Neural cell (in vitro differentiated cells): ENCODE measurements around the gene SNAP29. TPM values are rescaled to one million over a fixed set of nuclear protein-coding genes. Genes with fewer than 3 reads are reported as not detected.

ENCODE experiments used
- H2AFZ ChIP-seq: fragments of 200-600, 300-800 bp; sonication (generic), shearing (Covaris generic); 2 replicates; pipeline ENCODE4 v1.6.0; 2014; ENCODE audit warnings: low read depth, mild to moderate bottlenecking, antibody characterized with exemption, low read length, moderate library complexity
- H3F3A ChIP-seq: fragments of 200-600 bp; shearing (Covaris generic); 2 replicates; pipeline ENCODE4 v1.6.1; 2016; ENCODE audit warnings: mild to moderate bottlenecking, moderate library complexity, mixed read lengths, antibody characterized with exemption, low read length; ENCODE audit not compliant: insufficient read depth, poor library complexity, severe bottlenecking
- H3K27ac ChIP-seq: fragments of 200-600, 300-800 bp; sonication (generic), shearing (Covaris generic); 2 replicates; pipeline ENCODE4 v1.5.1; 2014; ENCODE audit warnings: mild to moderate bottlenecking, low read length, moderate library complexity
- H3K27me3 ChIP-seq: fragments of 300-800, 200-600 bp; sonication (generic), shearing (Covaris generic); 2 replicates; pipeline ENCODE4 v1.6.0; 2014; ENCODE audit warnings: mild to moderate bottlenecking, low read depth, low read length, moderate library complexity; ENCODE audit not compliant: insufficient read depth
- H3K36me3 ChIP-seq: fragments of 300-800, 200-600 bp; sonication (generic), shearing (Covaris generic); 2 replicates; pipeline ENCODE4 v1.5.1; 2014; ENCODE audit warnings: mild to moderate bottlenecking, antibody characterized with exemption, low read length, moderate library complexity; ENCODE audit not compliant: insufficient read depth
- H3K4me2 ChIP-seq: fragments of 300-800, 200-600 bp; sonication (generic), shearing (Covaris generic); 2 replicates; pipeline ENCODE4 v1.6.0; 2014; ENCODE audit warnings: mild to moderate bottlenecking, low read length
- H3K4me3 ChIP-seq: fragments of 300-800, 200-600 bp; sonication (generic), shearing (Covaris generic); 2 replicates; pipeline ENCODE4 v1.5.1; 2014; ENCODE audit warnings: mild to moderate bottlenecking, low read length, moderate library complexity
- H3K79me2 ChIP-seq: fragments of 200-600 bp; shearing (Covaris generic); replicated peaks from 2 replicates; pipeline ENCODE4 v1.6.0; 2014; ENCODE audit warnings: mild to moderate bottlenecking, low read length, moderate library complexity; ENCODE audit not compliant: insufficient read depth
- H3K9ac ChIP-seq: fragments of 300-800, 200-600 bp; sonication (generic), shearing (Covaris generic); 2 replicates; pipeline ENCODE4 v1.6.1; 2016; ENCODE audit warnings: mild to moderate bottlenecking, low read length, mixed read lengths
- H3K9me2 ChIP-seq: fragments of 200-600 bp; shearing (Covaris generic); 2 replicates; pipeline ENCODE4 v1.6.1; 2016; ENCODE audit warnings: mild to moderate bottlenecking, low read length, mixed read lengths; ENCODE audit not compliant: insufficient read depth
- H3K9me3 ChIP-seq: fragments of 200-600, 300-800 bp; sonication (generic), shearing (Covaris generic); 2 replicates; pipeline ENCODE4 v1.6.1; 2016; ENCODE audit warnings: mild to moderate bottlenecking, mixed run types, low read length, moderate library complexity, mixed read lengths
- H4K20me1 ChIP-seq: fragments of 200-600 bp; shearing (Covaris generic); 2 replicates; pipeline ENCODE4 v1.6.1; 2016; ENCODE audit warnings: mild to moderate bottlenecking, mixed run types; ENCODE audit not compliant: insufficient read depth
- EP300 ChIP-seq: fragments of 450-650 bp; conservative IDR thresholded peaks from 2 replicates; pipeline ENCODE4 v1.6.1; 2014; ENCODE audit warnings: antibody characterized with exemption, mild to moderate bottlenecking, moderate library complexity; ENCODE audit not compliant: poor library complexity, severe bottlenecking
- EZH2 ChIP-seq: fragments of 200-600, 300-800 bp; shearing (Covaris generic), sonication (generic); IDR thresholded peaks from 2 replicates; pipeline ENCODE4 v1.6.1; 2014; ENCODE audit warnings: antibody characterized with exemption, low read length, borderline replicate concordance, mild to moderate bottlenecking; ENCODE audit not compliant: insufficient read depth, poor library complexity, severe bottlenecking
- MXI1 ChIP-seq: fragments of 450-650 bp; conservative IDR thresholded peaks from 2 replicates; pipeline ENCODE4 v1.6.1; 2014; ENCODE audit warnings: antibody characterized with exemption, mild to moderate bottlenecking; ENCODE audit not compliant: poor library complexity, severe bottlenecking
- POLR2AphosphoS5 ChIP-seq: IDR thresholded peaks from 2 replicates; pipeline ENCODE4 v1.6.1; 2012
- RAD21 ChIP-seq: fragments of 450-650 bp; conservative IDR thresholded peaks from 2 replicates; pipeline ENCODE4 v1.6.1; 2014; ENCODE audit warnings: antibody characterized with exemption, mild to moderate bottlenecking, moderate library complexity
- SMC3 ChIP-seq: fragments of 450-650 bp; conservative IDR thresholded peaks from 2 replicates; pipeline ENCODE4 v1.6.1; 2014; ENCODE audit warnings: antibody characterized with exemption, mild to moderate bottlenecking, moderate library complexity; ENCODE audit not compliant: poor library complexity
- TAF1 ChIP-seq: IDR thresholded peaks from 2 replicates; pipeline ENCODE4 v1.6.1; 2012; ENCODE audit warnings: low read depth
- polyA plus RNA-seq: library from polyadenylated mRNA; depleted of rRNA; stranded (reverse); fragments of >200 nt; gene quantifications from 2 replicates; pipeline ENCODE4 v1.2.3, GENCODE V29; 2014
- TF ChIP-seq, protein P1 (sequence below): fragments of 450-650 bp; IDR thresholded peaks from 2 replicates; pipeline ENCODE4 v1.5.1; 2014; ENCODE audit warnings: antibody characterized with exemption, mild to moderate bottlenecking, moderate library complexity; ENCODE audit not compliant: poor library complexity, severe bottlenecking
- TF ChIP-seq, protein P2 (sequence below): IDR thresholded peaks from 2 replicates; pipeline ENCODE4 v1.6.1; 2012; ENCODE audit warnings: borderline replicate concordance

SNAP29 gene
- polyA plus RNA-seq, 1 donor from 2014 or later: 7.0 TPM

DNA sequence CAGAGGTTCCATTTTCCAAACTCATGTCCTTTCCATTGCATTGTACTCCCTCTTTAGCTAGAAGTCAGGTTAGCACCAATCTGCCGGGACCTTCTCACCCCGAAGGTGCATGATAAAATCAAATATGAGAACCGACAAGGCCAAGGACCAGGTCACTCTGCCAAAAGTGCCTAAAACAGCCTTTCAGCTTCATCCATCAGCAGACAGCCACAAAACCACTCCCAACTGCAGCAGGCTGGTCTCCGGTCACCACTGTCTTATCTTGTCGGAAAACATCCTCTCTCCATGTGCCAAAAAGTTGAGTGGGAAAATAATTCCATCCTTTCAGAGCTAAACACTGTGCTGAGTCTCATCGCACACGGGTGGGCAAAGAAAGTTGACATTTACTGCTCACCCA, 1.6 kb upstream of the SNAP29 start:
- Histone ChIP-seq H3K4me3 (peak overlapping the region; percentile 83), H3K27me3 (no peaks in the 10 kb centered on the region), H3K9me2 (no peaks in the 10 kb centered on the region), H2AFZ (no peak overlapping the region), H3K36me3 (no peaks in the 10 kb centered on the region), H3K79me2 (peaks cover 54% of the 10 kb centered on the region), H3K4me2 (peak overlapping the region; percentile 66), H3K9me3 (no peaks in the 10 kb centered on the region), H3K27ac (peak overlapping the region; percentile 95), H3K9ac (peak overlapping the region; percentile 94), H3F3A (peaks cover 5% of the 10 kb centered on the region), H4K20me1 (no peaks in the 10 kb centered on the region)
- TF ChIP-seq SMC3 (no peak), RAD21 (no peak), POLR2AphosphoS5 (no peak), EP300 (no peak), EZH2 (no peak), TAF1 (no peak), MXI1 (no peak)
- TF ChIP-seq, protein P1, sequence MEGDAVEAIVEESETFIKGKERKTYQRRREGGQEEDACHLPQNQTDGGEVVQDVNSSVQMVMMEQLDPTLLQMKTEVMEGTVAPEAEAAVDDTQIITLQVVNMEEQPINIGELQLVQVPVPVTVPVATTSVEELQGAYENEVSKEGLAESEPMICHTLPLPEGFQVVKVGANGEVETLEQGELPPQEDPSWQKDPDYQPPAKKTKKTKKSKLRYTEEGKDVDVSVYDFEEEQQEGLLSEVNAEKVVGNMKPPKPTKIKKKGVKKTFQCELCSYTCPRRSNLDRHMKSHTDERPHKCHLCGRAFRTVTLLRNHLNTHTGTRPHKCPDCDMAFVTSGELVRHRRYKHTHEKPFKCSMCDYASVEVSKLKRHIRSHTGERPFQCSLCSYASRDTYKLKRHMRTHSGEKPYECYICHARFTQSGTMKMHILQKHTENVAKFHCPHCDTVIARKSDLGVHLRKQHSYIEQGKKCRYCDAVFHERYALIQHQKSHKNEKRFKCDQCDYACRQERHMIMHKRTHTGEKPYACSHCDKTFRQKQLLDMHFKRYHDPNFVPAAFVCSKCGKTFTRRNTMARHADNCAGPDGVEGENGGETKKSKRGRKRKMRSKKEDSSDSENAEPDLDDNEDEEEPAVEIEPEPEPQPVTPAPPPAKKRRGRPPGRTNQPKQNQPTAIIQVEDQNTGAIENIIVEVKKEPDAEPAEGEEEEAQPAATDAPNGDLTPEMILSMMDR: no peak
- TF ChIP-seq, protein P2, sequence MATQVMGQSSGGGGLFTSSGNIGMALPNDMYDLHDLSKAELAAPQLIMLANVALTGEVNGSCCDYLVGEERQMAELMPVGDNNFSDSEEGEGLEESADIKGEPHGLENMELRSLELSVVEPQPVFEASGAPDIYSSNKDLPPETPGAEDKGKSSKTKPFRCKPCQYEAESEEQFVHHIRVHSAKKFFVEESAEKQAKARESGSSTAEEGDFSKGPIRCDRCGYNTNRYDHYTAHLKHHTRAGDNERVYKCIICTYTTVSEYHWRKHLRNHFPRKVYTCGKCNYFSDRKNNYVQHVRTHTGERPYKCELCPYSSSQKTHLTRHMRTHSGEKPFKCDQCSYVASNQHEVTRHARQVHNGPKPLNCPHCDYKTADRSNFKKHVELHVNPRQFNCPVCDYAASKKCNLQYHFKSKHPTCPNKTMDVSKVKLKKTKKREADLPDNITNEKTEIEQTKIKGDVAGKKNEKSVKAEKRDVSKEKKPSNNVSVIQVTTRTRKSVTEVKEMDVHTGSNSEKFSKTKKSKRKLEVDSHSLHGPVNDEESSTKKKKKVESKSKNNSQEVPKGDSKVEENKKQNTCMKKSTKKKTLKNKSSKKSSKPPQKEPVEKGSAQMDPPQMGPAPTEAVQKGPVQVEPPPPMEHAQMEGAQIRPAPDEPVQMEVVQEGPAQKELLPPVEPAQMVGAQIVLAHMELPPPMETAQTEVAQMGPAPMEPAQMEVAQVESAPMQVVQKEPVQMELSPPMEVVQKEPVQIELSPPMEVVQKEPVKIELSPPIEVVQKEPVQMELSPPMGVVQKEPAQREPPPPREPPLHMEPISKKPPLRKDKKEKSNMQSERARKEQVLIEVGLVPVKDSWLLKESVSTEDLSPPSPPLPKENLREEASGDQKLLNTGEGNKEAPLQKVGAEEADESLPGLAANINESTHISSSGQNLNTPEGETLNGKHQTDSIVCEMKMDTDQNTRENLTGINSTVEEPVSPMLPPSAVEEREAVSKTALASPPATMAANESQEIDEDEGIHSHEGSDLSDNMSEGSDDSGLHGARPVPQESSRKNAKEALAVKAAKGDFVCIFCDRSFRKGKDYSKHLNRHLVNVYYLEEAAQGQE: no peak

DNA sequence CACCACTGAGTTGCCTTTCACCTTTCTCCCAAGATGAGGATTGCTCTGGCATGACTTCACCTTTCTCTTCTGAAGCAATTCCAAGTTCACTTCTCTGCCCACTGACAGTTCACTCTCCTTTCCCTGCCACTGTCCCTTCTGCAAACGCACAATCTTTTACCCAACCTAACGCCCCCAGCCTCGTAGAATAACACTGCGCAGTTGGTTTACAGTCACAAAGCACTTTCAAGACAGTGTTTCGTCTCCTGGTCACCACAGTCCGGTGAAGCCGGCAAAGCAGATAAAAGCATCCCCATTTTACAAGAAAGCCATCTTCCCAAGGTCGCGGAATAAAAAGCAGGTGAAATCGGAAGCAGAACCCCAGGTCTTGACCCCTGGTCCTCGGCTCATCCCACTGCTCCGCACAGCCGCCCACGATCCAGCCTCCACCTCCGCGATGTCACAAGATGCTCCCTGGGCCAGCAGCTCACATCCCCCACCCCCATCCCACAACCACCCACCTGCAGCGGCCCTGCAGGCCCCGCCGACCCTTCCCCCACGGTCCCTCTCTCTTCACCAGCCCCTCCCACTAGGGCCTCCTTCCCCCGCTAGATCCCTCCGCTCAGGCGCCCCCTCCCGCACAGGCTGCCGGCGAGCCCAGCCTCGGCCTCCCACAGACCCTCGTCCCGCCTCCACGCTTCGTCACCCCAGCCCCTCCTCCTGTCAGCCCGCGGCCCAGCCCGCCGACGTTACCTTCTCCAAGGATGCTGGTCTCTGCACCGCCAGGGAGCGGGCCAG, 781 bp upstream of the SNAP29 start:
- Histone ChIP-seq H4K20me1 (no peaks in the 10 kb centered on the region), H3K9me3 (no peaks in the 10 kb centered on the region), H3K27ac (peak overlapping the region; percentile 95), H3K27me3 (no peaks in the 10 kb centered on the region), H3K9me2 (no peaks in the 10 kb centered on the region), H3K4me3 (peak overlapping the region; percentile 83), H3K9ac (peak overlapping the region; percentile 94), H3K4me2 (peak overlapping the region; percentile 66), H3K79me2 (peaks cover 47% of the 10 kb centered on the region), H3F3A (peaks cover 5% of the 10 kb centered on the region), H2AFZ (peak overlapping the region; percentile 69), H3K36me3 (no peaks in the 10 kb centered on the region)
- TF ChIP-seq EZH2: no peak
- TF ChIP-seq SMC3: peak; percentile 44
- peak; percentile 71 for TF ChIP-seq TAF1
- peak; percentile 42 for TF ChIP-seq POLR2AphosphoS5
- TF ChIP-seq, protein P2: peak; percentile 13
